CD4-positive, alpha-beta T cell treated with Interferon alpha-2 for 1 hour (primary cell): ENCODE results near the gene MRPS22.
A peak's percentile ranks its signal among the peaks of the same experiment; 100 is the strongest.
"Not testable (repeated sequence)": the region's sequence is repeated elsewhere in the genome, so short reads cannot be mapped to it uniquely, and the experiment has no call there.

Experiments used
- DNase-seq, 2 donors: peaks; one replicate each; pipeline ENCODE4 v3.0.0-alpha.2; 2020 to 2022

The MRPS22 gene

GRCh38 chr3:139339219-139339906 lies 4.5 kb upstream of the MRPS22 start:
- no peak for DNase-seq

DNA sequence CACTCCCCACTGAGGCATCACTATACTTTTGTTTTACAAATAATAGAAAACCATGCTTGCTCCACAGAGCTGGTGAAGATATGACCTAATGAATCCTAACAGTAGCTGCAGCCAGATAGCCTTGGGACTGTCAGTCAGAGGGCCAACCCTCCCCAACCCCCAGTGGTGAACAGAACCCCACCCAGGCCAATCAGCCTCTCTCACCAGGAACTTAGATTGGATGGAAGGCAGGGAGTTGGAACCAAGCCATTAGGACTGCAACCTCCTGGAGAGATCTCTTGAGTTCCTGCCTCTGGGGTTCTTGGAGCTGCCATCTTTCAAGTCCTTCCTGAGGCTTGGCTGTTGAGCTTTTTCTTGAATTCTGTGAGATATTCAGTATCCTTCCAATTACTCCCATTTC lies 3.0 kb upstream of the MRPS22 start:
- no peak for DNase-seq

GRCh38 chr3:139342054-139342453 lies 1.8 kb upstream of the MRPS22 start:
- no peak for DNase-seq

DNA sequence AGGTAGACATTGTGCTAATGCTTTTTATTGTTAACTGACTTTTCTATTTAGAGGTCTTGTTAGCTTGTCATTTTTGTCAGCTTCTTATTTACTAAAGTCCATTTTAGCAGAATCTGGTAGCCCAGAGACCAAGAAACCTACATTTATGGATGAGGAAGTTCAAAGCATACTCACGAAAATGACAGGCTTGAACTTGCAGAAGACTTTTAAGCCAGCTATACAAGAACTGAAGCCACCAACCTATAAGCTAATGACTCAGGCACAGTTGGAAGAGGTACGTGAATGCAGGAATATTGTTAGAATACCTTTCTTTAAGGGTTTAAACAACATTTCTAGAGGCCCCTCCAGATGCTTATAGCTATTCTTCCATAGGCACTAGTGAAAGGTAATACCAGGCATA lies 3.0 kb downstream of the MRPS22 start:
- no peak for DNase-seq

- DNase-seq, result no peak
Measured at GRCh38 chr3:139353920-139354556, 10.2 kb downstream of the MRPS22 start.

DNA sequence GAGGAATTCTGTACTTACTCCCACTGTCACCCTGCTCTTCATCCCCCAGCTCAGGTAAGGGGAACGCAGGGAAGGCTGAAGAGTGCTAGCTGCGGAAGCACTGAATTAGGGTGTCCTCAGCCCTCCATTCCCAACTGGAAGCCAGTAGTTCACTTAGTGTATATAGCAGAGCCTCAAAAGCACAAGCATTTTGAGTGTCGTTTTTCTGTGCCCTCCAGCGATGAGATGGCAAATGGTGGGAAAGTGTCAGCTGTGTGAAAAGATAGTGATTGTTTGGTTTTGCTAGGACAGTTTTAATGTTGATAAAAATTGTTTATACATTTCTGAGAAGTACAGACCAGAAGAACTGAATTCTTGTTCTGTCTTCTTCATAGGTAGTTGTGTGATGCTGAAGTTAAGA lies 10.8 kb downstream of the MRPS22 start:
- DNase-seq, result no peak

GRCh38 chr3:139355476-139355875 lies 11.7 kb downstream of the MRPS22 start:
- no peak for DNase-seq

DNA sequence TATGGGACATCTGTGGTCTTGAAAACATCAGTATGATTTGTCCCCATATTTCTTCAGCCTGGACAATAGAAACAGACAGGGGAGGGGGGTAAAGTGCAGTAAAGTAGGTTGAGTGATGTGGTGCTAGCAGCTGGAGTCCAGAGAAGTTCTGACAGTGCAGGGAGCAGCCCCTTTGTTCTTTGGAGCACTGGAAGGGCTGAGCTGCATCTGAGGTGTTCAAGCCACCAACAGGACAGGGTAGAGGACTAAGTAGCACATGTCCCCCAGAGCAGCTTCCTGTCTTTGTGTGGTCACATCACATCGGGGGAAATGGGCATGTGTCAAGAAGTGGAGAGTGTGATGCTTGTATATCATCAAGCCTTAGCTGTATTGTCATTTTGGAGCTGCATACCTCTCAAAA lies 12.1 kb downstream of the MRPS22 start:
- DNase-seq, result no peak

GRCh38 chr3:139357899-139358298 lies 14.1 kb downstream of the MRPS22 start:
- no peak for DNase-seq

DNA sequence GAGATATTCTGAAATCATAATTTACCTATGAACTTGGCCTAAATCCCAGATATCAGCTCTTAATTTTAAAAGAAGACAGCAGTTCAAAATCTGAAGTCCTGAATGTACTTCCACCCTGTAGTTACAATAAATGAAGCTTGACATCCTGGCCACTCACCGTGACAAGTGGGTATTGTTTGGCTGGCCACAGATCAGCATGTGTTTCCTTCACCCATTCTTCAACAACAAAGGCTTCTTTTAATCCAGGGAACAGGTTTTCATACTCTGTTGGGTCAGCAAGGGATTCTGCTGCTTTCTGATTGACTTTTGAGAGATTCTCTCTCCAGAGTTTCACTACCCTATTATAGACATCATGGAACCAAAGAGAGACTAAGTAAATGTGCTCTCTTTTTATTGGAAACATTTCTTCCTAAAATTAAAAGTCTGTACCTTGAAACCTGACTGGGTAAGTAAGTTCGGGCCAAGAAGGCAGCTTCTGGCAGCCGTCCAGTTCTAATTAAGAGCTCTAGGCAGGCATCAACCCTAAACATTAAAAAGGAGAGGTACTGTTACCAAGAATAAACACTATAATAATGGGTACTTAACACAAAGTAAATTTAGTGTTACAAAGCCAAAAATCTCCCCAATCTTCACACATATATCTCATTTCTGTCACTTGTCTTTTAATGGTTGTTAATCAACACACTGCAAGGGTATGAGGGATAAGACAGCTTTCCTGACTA lies 15.2 kb downstream of the MRPS22 start:
- no peak for DNase-seq

DNA sequence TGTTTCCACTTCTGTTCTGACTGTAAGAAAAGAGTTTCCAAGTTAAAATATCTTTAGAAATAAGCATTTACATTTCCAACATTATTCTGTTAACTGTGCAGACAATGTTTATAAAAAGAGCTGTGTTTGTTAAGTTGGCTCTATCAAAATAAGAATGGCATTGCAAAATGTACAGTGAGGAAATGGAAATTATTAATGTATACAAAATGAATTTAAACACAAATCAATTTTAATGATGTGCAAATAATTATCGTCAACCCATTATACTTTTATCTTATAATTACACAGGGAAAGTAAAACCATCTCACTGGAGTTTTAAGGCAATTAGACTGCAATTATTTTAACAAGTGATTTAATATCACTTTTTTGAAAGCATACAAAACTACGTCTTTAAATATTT lies 17.5 kb downstream of the MRPS22 start:
- DNase-seq, result no peak

DNA sequence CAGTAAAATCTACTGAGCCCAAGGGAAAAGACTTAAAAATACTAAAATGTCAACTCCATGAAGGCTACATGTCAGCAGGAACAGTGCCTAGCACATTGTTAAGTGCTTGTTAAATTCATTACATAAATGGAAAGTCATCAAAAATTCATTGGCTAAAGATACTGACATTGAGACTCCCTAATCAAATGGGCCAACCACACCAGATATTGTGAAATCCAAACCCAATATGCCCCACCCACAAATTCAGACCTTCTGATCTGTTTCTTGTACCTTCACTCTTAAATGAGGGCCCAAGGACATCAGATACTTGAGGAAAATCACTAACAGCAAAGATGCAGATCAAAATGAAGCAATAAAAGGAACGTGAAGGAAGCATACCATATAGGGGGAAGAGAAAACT lies 20.7 kb downstream of the MRPS22 start:
- no peak for DNase-seq

- DNase-seq, result no peak
Measured at GRCh38 chr3:139374099-139374498, 30.3 kb downstream of the MRPS22 start.

GRCh38 chr3:139377378-139377777 lies 33.6 kb downstream of the MRPS22 start:
- DNase-seq, result no peak

DNA sequence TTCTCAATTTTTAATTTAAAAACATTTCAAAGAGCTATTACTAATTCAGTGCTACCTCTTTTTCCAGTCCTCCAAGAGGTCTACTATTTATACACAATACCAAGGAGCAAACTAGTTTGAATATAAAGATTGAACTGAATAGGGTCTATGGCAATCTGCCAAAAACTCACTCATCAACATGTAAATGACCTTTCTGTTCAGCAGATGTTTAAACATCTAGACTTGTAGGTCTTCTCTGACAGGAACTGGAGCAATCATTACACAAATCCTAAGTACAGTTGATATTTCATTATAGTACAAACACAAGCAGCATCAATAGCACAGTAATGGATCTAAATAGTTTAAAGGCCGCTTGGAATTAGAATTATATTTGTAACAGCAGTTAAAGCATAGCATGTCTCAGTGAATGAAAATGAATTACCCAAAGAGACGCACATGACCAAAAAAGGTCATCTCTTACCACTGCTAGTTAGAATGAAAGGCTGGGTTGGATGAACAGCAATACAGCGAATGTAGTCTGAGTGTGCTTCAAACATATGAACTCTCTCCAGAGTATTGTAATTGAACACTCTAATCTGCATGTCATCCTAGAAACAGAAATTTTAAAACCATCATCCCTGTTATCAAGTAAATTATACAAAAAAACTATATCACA lies 34.9 kb downstream of the MRPS22 start:
- no peak for DNase-seq

DNA sequence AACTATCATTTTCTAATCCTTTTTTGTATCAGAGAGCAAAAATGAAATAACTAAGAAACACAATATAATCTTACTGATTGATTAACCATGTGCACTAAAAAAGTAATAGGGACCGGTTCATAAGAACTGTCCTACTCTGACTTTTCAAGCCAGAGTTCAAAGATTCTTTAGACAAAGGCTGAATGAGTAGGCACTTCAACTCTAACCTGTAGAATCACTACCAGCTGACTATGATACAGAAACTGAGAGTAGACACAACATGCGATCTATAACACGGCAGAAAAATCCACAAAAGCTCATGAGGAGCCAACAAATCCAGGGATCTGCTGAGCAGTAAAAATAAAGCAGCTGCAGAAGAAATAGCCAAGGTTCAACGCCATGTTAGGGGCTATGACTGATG lies 36.8 kb downstream of the MRPS22 start:
- DNase-seq, result no peak

DNA sequence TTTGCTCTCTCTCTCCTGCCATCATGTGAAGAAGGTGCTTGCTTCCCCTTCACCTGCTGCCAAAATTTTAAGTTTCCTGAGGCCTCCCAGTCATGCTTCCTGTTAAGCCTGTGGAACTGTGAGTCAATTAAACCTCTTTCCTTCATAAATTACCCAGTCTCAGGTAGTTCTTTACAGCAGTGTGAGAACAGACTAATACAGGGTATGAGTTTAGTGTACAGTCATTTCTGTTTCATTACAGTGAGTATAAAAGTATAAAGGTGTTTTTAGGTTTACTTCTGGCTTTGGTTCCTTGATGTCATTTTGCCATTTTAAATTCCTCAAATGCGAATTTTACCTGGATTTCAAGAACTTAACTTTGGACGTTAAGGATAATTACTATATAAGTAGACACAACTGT lies 38.5 kb downstream of the MRPS22 start:
- DNase-seq, result not testable (repeated sequence)

DNA sequence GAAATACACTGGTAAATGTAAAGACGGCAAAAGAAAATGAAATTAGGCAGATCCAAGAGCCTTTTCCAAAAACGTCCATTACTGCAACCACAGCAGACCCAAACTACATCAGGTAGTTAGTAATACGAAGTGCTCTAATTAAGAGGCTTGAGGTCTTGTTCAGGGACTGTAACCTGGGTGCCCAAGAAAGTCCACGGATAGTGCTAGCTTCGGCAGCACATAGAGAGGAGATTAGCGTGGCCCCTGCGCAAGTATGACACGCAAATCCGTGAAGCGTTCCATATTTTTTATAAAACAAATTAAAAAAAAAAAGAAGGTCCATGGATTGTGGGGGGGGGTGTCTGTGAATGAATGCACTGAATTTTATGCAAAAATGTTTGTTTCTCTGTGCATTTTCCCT lies 44.3 kb downstream of the MRPS22 start:
- no peak for DNase-seq

GRCh38 chr3:139388821-139389551 lies 45.2 kb downstream of the MRPS22 start:
- no peak for DNase-seq

GRCh38 chr3:139389552-139390368 lies 45.9 kb downstream of the MRPS22 start, which contains the start of gene COPB2:
COPB2 (minus strand) TSS chr3:139389647; CDS start chr3:139389550, 97 bp downstream.
- peak; percentile 97 for DNase-seq

GRCh38 chr3:139394116-139394515 lies 50.3 kb downstream of the MRPS22 start:
- no peak for DNase-seq

GRCh38 chr3:139396707-139397106 lies 52.9 kb downstream of the MRPS22 start:
- no peak for DNase-seq
